B cell (primary cell): ENCODE data around the gene UCHL3. TPM values are rescaled to one million over a fixed set of nuclear protein-coding genes. Genes with fewer than 3 reads are reported as not detected.

Experiments
- ATAC-seq: fragments of 200-7000 bp; cut with Tn5 transposase; one replicate; pipeline ENCODE4 v1.10.0; 2021; ENCODE audit warnings: low read depth, mild to moderate bottlenecking, moderate number of reproducible peaks, moderate library complexity
- CTCF ChIA-PET: fragments of 350-600 bp; sonication (Branson Sonifier 250); formaldehyde crosslinking; loops from one replicate; lab custom pipeline; 2021; ENCODE audit warnings: antibody characterized with exemption, inconsistent platforms; lab: Charles Lee
- POLR2A ChIA-PET: fragments of 350-600 bp; sonication (Branson Sonifier 250); formaldehyde crosslinking; loops from one replicate; lab custom pipeline; 2021; ENCODE audit warnings: antibody characterized with exemption; lab: Charles Lee
- DNase-seq: peaks from one replicate; pipeline ENCODE4 v3.0.0; 2013
- H2AFZ ChIP-seq: 2 replicates; pipeline ENCODE4 v1.6.1; 2012; ENCODE audit warnings: mild to moderate bottlenecking, low read depth, low read length; ENCODE audit not compliant: insufficient read depth, poor library complexity, severe bottlenecking
- H3K27ac ChIP-seq, 2 donors: 1 replicate in 1 of 2; 2 replicates in 1 of 2; pipeline ENCODE4 v1.5.1; 2012 to 2013; ENCODE audit warnings: low read length in 2 of 2, mild to moderate bottlenecking in 2 of 2, moderate library complexity in 1 of 2
- H3K27me3 ChIP-seq, 4 experiments: fragments of 200-600 bp in 1 of 4; sonication (generic) in 1 of 4; replicated peaks in 1 of 4; 1 replicate in 2 of 4; 2 replicates in 2 of 4; pipeline versions ENCODE4 v1.6.1 to v1.7.0; 2013 to 2016; ENCODE audit warnings: low read length in 3 of 4, mild to moderate bottlenecking in 2 of 4, mixed read lengths in 1 of 4, moderate library complexity in 1 of 4; ENCODE audit not compliant: insufficient read depth in 4 of 4, control insufficient read depth in 3 of 4; ENCODE audit errors: control extremely low read depth in 1 of 4
- H3K36me3 ChIP-seq, 2 experiments: replicated peaks in 1 of 2; 1 replicate in 1 of 2; 2 replicates in 1 of 2; pipeline versions ENCODE4 v1.6.1 to v1.7.1; 2013; ENCODE audit warnings: low read length in 1 of 2; ENCODE audit not compliant: insufficient read depth in 2 of 2, control insufficient read depth in 1 of 2; ENCODE audit errors: control extremely low read depth in 1 of 2, extremely low read depth in 1 of 2
- H3K4me1 ChIP-seq, 2 donors: fragments of 200-600 bp in 1 of 2; sonication (generic) in 1 of 2; 1 replicate in 1 of 2; 2 replicates in 1 of 2; pipeline versions ENCODE4 v1.5.1 to v1.6.1; 2013 to 2017; ENCODE audit warnings: low read length in 2 of 2; ENCODE audit not compliant: control insufficient read depth in 2 of 2, insufficient read depth in 2 of 2
- H3K4me2 ChIP-seq: replicated peaks from 2 replicates; pipeline ENCODE3; 2012; ENCODE audit warnings: mild to moderate bottlenecking, low read depth, low read length; ENCODE audit not compliant: poor library complexity, severe bottlenecking
- H3K4me3 ChIP-seq, 5 experiments: fragments of 200-600 bp in 1 of 5; sonication (generic) in 1 of 5; 1 replicate in 3 of 5; 2 replicates in 2 of 5; pipeline versions ENCODE4 v1.5.1 to v1.7.0; 2011 to 2016; ENCODE audit warnings: low read length in 4 of 5, mild to moderate bottlenecking in 4 of 5, low read depth in 2 of 5, control low read depth in 1 of 5, moderate library complexity in 1 of 5; ENCODE audit not compliant: insufficient read depth in 1 of 5; ENCODE audit errors: control extremely low read depth in 1 of 5, extremely low read depth in 1 of 5
- H3K79me2 ChIP-seq: fragments of 200-600 bp; sonication (generic); one replicate; pipeline ENCODE4 v1.6.0; 2016; ENCODE audit warnings: low read length; ENCODE audit not compliant: control insufficient read depth, insufficient read depth
- H3K9ac ChIP-seq: fragments of 200-600 bp; sonication (generic); 2 replicates; pipeline ENCODE4 v1.6.1; 2017; ENCODE audit warnings: mild to moderate bottlenecking, low read length, moderate library complexity
- H3K9me3 ChIP-seq, 3 donors: one replicate each; pipeline versions ENCODE4 v1.6.1 to v1.7.1; 2013; ENCODE audit warnings: low read length in 2 of 3; ENCODE audit not compliant: control insufficient read depth in 2 of 3, insufficient read depth in 1 of 3; ENCODE audit errors: control extremely low read depth in 1 of 3
- H4K20me1 ChIP-seq: 2 replicates; pipeline ENCODE4 v1.6.0; 2012; ENCODE audit warnings: mild to moderate bottlenecking, low read length; ENCODE audit not compliant: insufficient read depth, control insufficient read depth, poor library complexity, severe bottlenecking
- H3K27ac Mint-ChIP-seq: one replicate; pipeline ENCODE4 v1.8.0; 2021; ENCODE audit warnings: mixed read lengths
- H3K27me3 Mint-ChIP-seq: one replicate; pipeline ENCODE4 v1.8.0; 2021; ENCODE audit warnings: mixed read lengths
- H3K4me1 Mint-ChIP-seq: one replicate; pipeline ENCODE4 v1.8.0; 2021; ENCODE audit warnings: mixed read lengths
- H3K4me3 Mint-ChIP-seq: one replicate; pipeline ENCODE4 v1.8.0; 2021; ENCODE audit warnings: mixed read lengths
- H3K9me3 Mint-ChIP-seq: one replicate; pipeline ENCODE4 v1.8.0; 2022; ENCODE audit warnings: mixed read lengths; ENCODE audit not compliant: insufficient read depth
- CTCF ChIP-seq: fragments of 200-600 bp; IDR thresholded peaks from one replicate; pipeline ENCODE4 v1.8.0; 2022; ENCODE audit warnings: antibody characterized with exemption, mild to moderate bottlenecking
- EZH2 ChIP-seq: IDR thresholded peaks from 2 replicates; pipeline ENCODE4 v1.6.1; 2012; ENCODE audit warnings: borderline replicate concordance, low read depth, mild to moderate bottlenecking, moderate library complexity, low read length; ENCODE audit not compliant: insufficient read depth, poor library complexity, severe bottlenecking
- WGBS: methylation state at CpG from one replicate; pipeline ENCODE4 v1.1.5; 2013; ENCODE audit warnings: missing lambda C conversion rate; ENCODE audit not compliant: insufficient coverage; 5-methylcytosine and 5-hydroxymethylcytosine counted together
- intact Hi-C: fragments of 100-400 bp; cut with micrococcal nuclease; formaldehyde crosslinking; loops from one replicate; pipeline ENCODE4 v1.10.0; 2022
- polyA plus RNA-seq: library from polyadenylated mRNA; depleted of rRNA; stranded (reverse); fragments of >200 nt; gene quantifications from 2 replicates; pipeline ENCODE4 v1.2.3, GENCODE V29; 2012
- total RNA-seq, 2 donors: library from RNA; stranded (reverse); fragments of 120-200 nt in 1 of 2; gene quantifications; 1 replicate in 1 of 2; 2 replicates in 1 of 2; pipeline versions ENCODE4 v1.2.3 to v1.2.4, GENCODE V29; 2013 to 2022

The UCHL3 gene
- total and polyA plus RNA-seq, 2 donors (not counting 1 experiment from before 2014, with no cell fraction given), result 13.3 to 13.5 TPM

- Mint-ChIP-seq H3K27ac (peak overlapping the region; percentile 70), H3K9me3 (no peaks in the 10 kb centered on the region), H3K4me1 (peaks cover 11% of the 10 kb centered on the region), H3K27me3 (peaks cover 9% of the 10 kb centered on the region), H3K4me3 (peak overlapping the region; percentile 87)
- Histone ChIP-seq H2AFZ (peak overlapping the region; percentile 87), H4K20me1 (no peaks in the 10 kb centered on the region), H3K4me1 (peaks cover 5 to 14% of the 10 kb centered on the region in 2 donors), H3K4me2 (peak overlapping the region; percentile 98), H3K9ac (peak overlapping the region; percentile 76), H3K36me3 (no peaks in the 10 kb centered on the region), H3K9me3 (no peaks in the 10 kb centered on the region), H3K27me3 (peaks cover 0 to 5% (median 0%) of the 10 kb centered on the region in 4 experiments), H3K79me2 (no peaks in the 10 kb centered on the region), H3K4me3 (peak overlapping the region; percentile 48 to 86 (median 80)), H3K27ac (peak overlapping the region in 1 of 2 donors; percentile 39)
- under 1% methylated on average over 52 of the region's 58 CpGs for WGBS
- intact Hi-C loops, result loop anchor here (2.0 to 5.0 kb wide), 3 partner anchors 89 to 1250 kb away; partner anchors contain the start of genes KCTD12, TBC1D4 and UCHL3
- POLR2A ChIA-PET, result no interaction called here
- CTCF ChIA-PET, result interaction anchor here (1.0 kb wide), 1 partner anchor 56 kb away, joined by 4 read pairs; no protein-coding TSS in a partner anchor
- no peak for TF ChIP-seq EZH2
- TF ChIP-seq CTCF, result no peak
- DNase-seq (peak; percentile 80), ATAC-seq (peak; percentile 65)
Observed at GRCh38 chr13:75636436-75637180, 87.0 kb downstream of the UCHL3 start.
